Vagina (tissue), 2 donors: Measurements from ENCODE around the gene PLSCR3. TPM values are rescaled to one million over a fixed set of nuclear protein-coding genes. Genes with fewer than 3 reads are reported as not detected.

ENCODE experiments used
- DNase-seq, 2 donors: peaks; one replicate each; pipeline ENCODE4 v3.0.0-alpha.2; 2017; ENCODE audit errors: extremely low spot score in 2 of 2
- H3K27ac ChIP-seq: fragments of 200-600 bp; sonication (generic); one replicate; pipeline ENCODE4 v1.5.1; 2019
- H3K27me3 ChIP-seq: fragments of 200-600 bp; sonication (generic); one replicate; pipeline ENCODE4 v1.5.1; 2019
- H3K36me3 ChIP-seq, 2 donors: fragments of 200-600 bp; sonication (generic); one replicate each; pipeline ENCODE4 v1.5.1; 2017 to 2019
- H3K4me1 ChIP-seq: fragments of 200-600 bp; sonication (generic); one replicate; pipeline ENCODE4 v1.5.1; 2019
- H3K4me3 ChIP-seq, 2 donors: fragments of 200-600 bp; sonication (generic); 1 replicate in 1 of 2; 2 replicates in 1 of 2; pipeline ENCODE4 v1.5.1; 2016 to 2019
- H3K9me3 ChIP-seq: fragments of 200-600 bp; sonication (generic); one replicate; pipeline ENCODE4 v1.5.1; 2019
- CTCF ChIP-seq, 3 experiments: fragments of 450-650 bp in 2 of 3; fragments of 200-600 bp in 1 of 3; sonication (generic) in 1 of 3; IDR thresholded peaks; one replicate each; pipeline ENCODE4 v1.5.1; 2017 to 2019; ENCODE audit warnings: antibody characterized with exemption in 3 of 3, mild to moderate bottlenecking in 2 of 3, moderate library complexity in 2 of 3
- POLR2A ChIP-seq, 2 donors: fragments of 450-650 bp; IDR thresholded peaks; one replicate each; pipeline ENCODE4 v1.6.1; 2017; ENCODE audit warnings: antibody characterized with exemption in 2 of 2, mild to moderate bottlenecking in 2 of 2, moderate library complexity in 2 of 2
- POLR2AphosphoS5 ChIP-seq, 2 donors: sonication (generic); formaldehyde crosslinking; IDR thresholded peaks; one replicate each; pipeline ENCODE4 v1.9.0; 2017; ENCODE audit warnings: antibody characterized with exemption in 2 of 2, mild to moderate bottlenecking in 2 of 2, low read depth in 1 of 2; ENCODE audit not compliant: insufficient read depth in 1 of 2
- intact Hi-C: fragments of 100-400 bp; cut with DNase I; formaldehyde crosslinking; loops from one replicate; pipeline ENCODE4 v1.15.1; 2023
- total RNA-seq: library from RNA; depleted of rRNA; stranded (reverse); fragments of >200 nt; gene quantifications from one replicate; pipeline ENCODE4 v1.2.3, GENCODE V29; 2016

PLSCR3 gene
- total RNA-seq, 1 donor from 2014 or later = 37.1 TPM

- DNase-seq = no peak
- Histone ChIP-seq H3K27me3 (no peaks in the 10 kb centered on the region), H3K4me3 (no peak overlapping the region), H3K36me3 (no peaks in the 10 kb centered on the region), H3K27ac (no peak overlapping the region), H3K4me1 (no peaks in the 10 kb centered on the region), H3K9me3 (no peaks in the 10 kb centered on the region)
- no peak for TF ChIP-seq POLR2A (IDR thresholded peaks at IDR 0.05)
- no peak for TF ChIP-seq POLR2AphosphoS5 (IDR thresholded peaks at IDR 0.05; ENCODE audit: insufficient read depth in 1 of 2, low read depth in 1 of 2)
- TF ChIP-seq CTCF (IDR thresholded peaks at IDR 0.05) = no peak
- intact Hi-C loops = no loop called here
Measured at GRCh38 chr17:7361906-7362305, 32.4 kb downstream of the PLSCR3 start.

- H3K9me3 ChIP-seq = no peaks in the 10 kb centered on the region
- H3K36me3 ChIP-seq = no peaks in the 10 kb centered on the region
- DNase-seq = no peak
- no peak overlapping the region for H3K4me3 ChIP-seq
- peaks cover 37% of the 10 kb centered on the region for H3K4me1 ChIP-seq
- TF ChIP-seq CTCF (IDR thresholded peaks at IDR 0.05) = no peak
- intact Hi-C loops = loop anchor here (10.0 kb wide), 1 partner anchor 207 kb away; the partner anchor contains the start of gene SENP3
- peak overlapping the region; percentile 96 for H3K27ac ChIP-seq
- no peaks in the 10 kb centered on the region for H3K27me3 ChIP-seq
Measured at GRCh38 chr17:7357381-7357780, 36.9 kb downstream of the PLSCR3 start.

- intact Hi-C loops = loop anchor here (10.0 kb wide), 1 partner anchor 208 kb away; the partner anchor contains the start of gene SENP3
- Histone ChIP-seq H3K27ac (peak overlapping the region; percentile 96), H3K27me3 (no peaks in the 10 kb centered on the region), H3K9me3 (no peaks in the 10 kb centered on the region), H3K4me3 (no peak overlapping the region), H3K36me3 (no peaks in the 10 kb centered on the region), H3K4me1 (peaks cover 37% of the 10 kb centered on the region)
- no peak for DNase-seq
- TF ChIP-seq POLR2A (IDR thresholded peaks at IDR 0.05) (no peak), POLR2AphosphoS5 (IDR thresholded peaks at IDR 0.05; ENCODE audit: insufficient read depth in 1 of 2, low read depth in 1 of 2) (no peak), CTCF (IDR thresholded peaks at IDR 0.05) (no peak)
Measured at GRCh38 chr17:7356756-7357155, 37.6 kb downstream of the PLSCR3 start.

- intact Hi-C loops = loop anchor here (10.0 kb wide), 1 partner anchor 209 kb away; the partner anchor contains the start of gene SENP3
- TF ChIP-seq POLR2AphosphoS5 (IDR thresholded peaks at IDR 0.05; ENCODE audit: insufficient read depth in 1 of 2, low read depth in 1 of 2) (peak; percentile 31 to 34), POLR2A (IDR thresholded peaks at IDR 0.05) (no peak), CTCF (IDR thresholded peaks at IDR 0.05) (peak; percentile 75 to 85 (median 76))
- Histone ChIP-seq H3K4me1 (peaks cover 37% of the 10 kb centered on the region), H3K9me3 (no peaks in the 10 kb centered on the region), H3K36me3 (no peaks in the 10 kb centered on the region), H3K4me3 (peak overlapping the region; percentile 0 to 12), H3K27ac (peak overlapping the region; percentile 96), H3K27me3 (no peaks in the 10 kb centered on the region)
- no peak for DNase-seq
Measured at GRCh38 chr17:7356072-7356549, 38.2 kb downstream of the PLSCR3 start.

GRCh38 chr17:7355573-7355972, 38.8 kb downstream of the PLSCR3 start:
- peak overlapping the region; percentile 96 for H3K27ac ChIP-seq
- no peak for DNase-seq
- intact Hi-C loops = loop anchor here (10.0 kb wide), 1 partner anchor 209 kb away; the partner anchor contains the start of gene SENP3
- peak overlapping the region in 1 of 2 donors; percentile 12 for H3K4me3 ChIP-seq
- H3K9me3 ChIP-seq = no peaks in the 10 kb centered on the region
- H3K36me3 ChIP-seq = no peaks in the 10 kb centered on the region
- H3K4me1 ChIP-seq = peaks cover 37% of the 10 kb centered on the region
- no peaks in the 10 kb centered on the region for H3K27me3 ChIP-seq
- TF ChIP-seq CTCF (IDR thresholded peaks at IDR 0.05) = no peak
- TF ChIP-seq POLR2AphosphoS5 (IDR thresholded peaks at IDR 0.05; ENCODE audit: insufficient read depth in 1 of 2, low read depth in 1 of 2) = no peak
